WTC11 (cell line): ENCODE data around the gene NCKAP5. TPM values are rescaled to one million over a fixed set of nuclear protein-coding genes. Genes with fewer than 3 reads are reported as not detected.

Experiments used
- ATAC-seq: fragments of 200-7000 bp; cut with Tn5 transposase; 2 replicates; pipeline ENCODE4 v1.10.0; 2021; ENCODE audit warnings: mild to moderate bottlenecking, moderate library complexity
- CTCF ChIA-PET: fragments of 300-600 bp; sonication (Branson Sonifier 250); formaldehyde crosslinking; loops from one replicate; lab custom pipeline; 2021; ENCODE audit warnings: antibody characterized with exemption; lab: Charles Lee
- POLR2A ChIA-PET: fragments of 350-600 bp; sonication (Branson Sonifier 250); formaldehyde crosslinking; loops from one replicate; lab custom pipeline; 2021; ENCODE audit warnings: antibody characterized with exemption; lab: Charles Lee
- DNase-seq: peaks from one replicate; pipeline ENCODE4 v3.0.0; 2021; ENCODE audit warnings: low spot score
- H3K27ac Mint-ChIP-seq: 2 replicates; pipeline ENCODE4 v1.8.0; 2021; ENCODE audit warnings: mixed read lengths
- H3K27me3 Mint-ChIP-seq: 2 replicates; pipeline ENCODE4 v1.8.0; 2021; ENCODE audit warnings: low read depth, mild to moderate bottlenecking, moderate library complexity, mixed read lengths
- H3K36me3 Mint-ChIP-seq: 2 replicates; pipeline ENCODE4 v1.8.0; 2021; ENCODE audit warnings: mixed read lengths
- H3K4me1 Mint-ChIP-seq: 2 replicates; pipeline ENCODE4 v1.8.0; 2022; ENCODE audit warnings: mixed read lengths
- H3K4me3 Mint-ChIP-seq: 2 replicates; pipeline ENCODE4 v1.8.0; 2021; ENCODE audit warnings: mild to moderate bottlenecking, moderate library complexity, mixed read lengths
- H3K9me3 Mint-ChIP-seq: 2 replicates; pipeline ENCODE4 v1.8.0; 2021; ENCODE audit warnings: mixed read lengths
- CBFB ChIP-seq: sonication (generic); formaldehyde crosslinking; IDR thresholded peaks from 2 replicates; pipeline ENCODE4 v1.8.1; 2022; ENCODE audit warnings: mild to moderate bottlenecking, low read depth, missing genetic modification reagents
- FOXK1 ChIP-seq: sonication (generic); formaldehyde crosslinking; IDR thresholded peaks from 2 replicates; pipeline ENCODE4 v1.8.0; 2022; ENCODE audit warnings: mild to moderate bottlenecking, moderate library complexity, missing genetic modification reagents
- FOXP1 ChIP-seq: sonication (generic); formaldehyde crosslinking; IDR thresholded peaks from 2 replicates; pipeline ENCODE4 v1.8.0; 2022; ENCODE audit warnings: missing genetic modification reagents, mild to moderate bottlenecking, moderate library complexity, borderline replicate concordance
- HMGA2 ChIP-seq: fragments of 250-450 bp; sonication (Bioruptor Pico); IDR thresholded peaks from 2 replicates; pipeline ENCODE4 v1.4.0; 2021; ENCODE audit warnings: mild to moderate bottlenecking, moderate library complexity
- MYBL2 ChIP-seq: sonication (generic); formaldehyde crosslinking; IDR thresholded peaks from 2 replicates; pipeline ENCODE4 v1.8.1; 2023; ENCODE audit warnings: mild to moderate bottlenecking, moderate library complexity, missing genetic modification reagents
- NR2C2 ChIP-seq: sonication (generic); formaldehyde crosslinking; IDR thresholded peaks from 2 replicates; pipeline ENCODE4 v1.8.0; 2022; ENCODE audit warnings: mild to moderate bottlenecking, missing genetic modification reagents
- RELA ChIP-seq: sonication (generic); formaldehyde crosslinking; IDR thresholded peaks from 2 replicates; pipeline ENCODE4 v1.8.1; 2022; ENCODE audit warnings: missing genetic modification reagents, mild to moderate bottlenecking, borderline replicate concordance
- RORB ChIP-seq: fragments of 250-450 bp; sonication (Bioruptor Pico); IDR thresholded peaks from 2 replicates; pipeline ENCODE4 v1.9.0; 2021; ENCODE audit warnings: mild to moderate bottlenecking
- SMAD4 ChIP-seq: sonication (generic); formaldehyde crosslinking; IDR thresholded peaks from 2 replicates; pipeline ENCODE4 v1.8.0; 2022; ENCODE audit warnings: mild to moderate bottlenecking, missing genetic modification reagents
- ZNF121 ChIP-seq: sonication (generic); formaldehyde crosslinking; IDR thresholded peaks from 2 replicates; pipeline ENCODE4 v1.8.0; 2023; ENCODE audit warnings: missing genetic modification reagents
- ZNF263 ChIP-seq: sonication (generic); formaldehyde crosslinking; IDR thresholded peaks from 2 replicates; pipeline ENCODE4 v1.8.1; 2022; ENCODE audit warnings: low read depth, mild to moderate bottlenecking, moderate library complexity, missing genetic modification reagents
- total RNA-seq: library from RNA; stranded (reverse); gene quantifications from 3 replicates; pipeline ENCODE4 v1.2.3, GENCODE V29; 2021
- TF ChIP-seq, protein P1 (sequence below): sonication (generic); formaldehyde crosslinking; IDR thresholded peaks from 2 replicates; pipeline ENCODE4 v1.8.1; 2022; ENCODE audit warnings: mild to moderate bottlenecking, moderate library complexity, missing genetic modification reagents
- TF ChIP-seq, protein P2 (sequence below): sonication (generic); formaldehyde crosslinking; IDR thresholded peaks from 2 replicates; pipeline ENCODE4 v1.8.1; 2023; ENCODE audit warnings: mild to moderate bottlenecking, missing genetic modification reagents, moderate library complexity
- TF ChIP-seq, protein P3 (sequence below): sonication (generic); formaldehyde crosslinking; IDR thresholded peaks from 2 replicates; pipeline ENCODE4 v1.8.1; 2022; ENCODE audit warnings: low read depth, missing genetic modification reagents, borderline replicate concordance
- TF ChIP-seq, protein P4 (sequence below): sonication (generic); formaldehyde crosslinking; conservative IDR thresholded peaks from 2 replicates; pipeline ENCODE4 v1.8.1; 2023; ENCODE audit warnings: mild to moderate bottlenecking, low read depth, missing genetic modification reagents, moderate library complexity
- TF ChIP-seq, protein P5 (sequence below): fragments of 250-450 bp; sonication (Bioruptor Pico); IDR thresholded peaks from 2 replicates; pipeline ENCODE4 v1.8.0; 2021; ENCODE audit warnings: mild to moderate bottlenecking
- TF ChIP-seq, protein P6 (sequence below): sonication (generic); formaldehyde crosslinking; IDR thresholded peaks from 2 replicates; pipeline ENCODE4 v1.8.1; 2022; ENCODE audit warnings: mild to moderate bottlenecking, missing genetic modification reagents, moderate library complexity, borderline replicate concordance

NCKAP5 gene
- total RNA-seq, 1 experiment from 2014 or later = 0.55 TPM

DNA sequence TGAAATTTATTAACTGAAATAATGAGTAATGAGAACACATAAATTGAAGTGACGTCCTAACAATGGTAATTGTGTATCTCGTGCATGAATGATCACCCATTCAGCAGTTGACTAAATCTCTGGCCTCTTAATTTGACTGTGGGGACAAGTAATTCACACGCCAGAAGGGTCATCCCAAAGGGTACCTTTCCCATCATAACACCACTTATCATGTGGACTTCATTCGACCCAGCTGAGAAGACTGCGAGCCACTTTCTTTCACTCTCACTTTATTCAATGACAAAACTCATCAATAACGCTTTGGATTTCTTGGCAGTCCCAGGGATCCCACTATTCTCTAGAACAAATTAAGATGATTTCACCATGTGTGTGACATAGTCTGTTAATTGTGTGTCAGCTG lies 835.6 kb downstream of the NCKAP5 start:
- Mint-ChIP-seq H3K4me3 (no peak overlapping the region), H3K27me3 (no peaks in the 10 kb centered on the region), H3K27ac (no peak overlapping the region), H3K9me3 (no peaks in the 10 kb centered on the region), H3K36me3 (no peaks in the 10 kb centered on the region), H3K4me1 (no peaks in the 10 kb centered on the region)
- TF ChIP-seq CBFB (CRISPR knock-in tag) = no peak
- TF ChIP-seq ZNF263 (CRISPR knock-in tag) = no peak
- TF ChIP-seq, protein P1, sequence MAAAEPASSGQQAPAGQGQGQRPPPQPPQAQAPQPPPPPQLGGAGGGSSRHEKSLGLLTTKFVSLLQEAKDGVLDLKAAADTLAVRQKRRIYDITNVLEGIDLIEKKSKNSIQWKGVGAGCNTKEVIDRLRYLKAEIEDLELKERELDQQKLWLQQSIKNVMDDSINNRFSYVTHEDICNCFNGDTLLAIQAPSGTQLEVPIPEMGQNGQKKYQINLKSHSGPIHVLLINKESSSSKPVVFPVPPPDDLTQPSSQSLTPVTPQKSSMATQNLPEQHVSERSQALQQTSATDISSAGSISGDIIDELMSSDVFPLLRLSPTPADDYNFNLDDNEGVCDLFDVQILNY (CRISPR knock-in tag) = no peak
- ATAC-seq (no peak), DNase-seq (no peak)
- ChIA-PET POLR2A (no interaction called here), CTCF (no interaction called here)

DNA sequence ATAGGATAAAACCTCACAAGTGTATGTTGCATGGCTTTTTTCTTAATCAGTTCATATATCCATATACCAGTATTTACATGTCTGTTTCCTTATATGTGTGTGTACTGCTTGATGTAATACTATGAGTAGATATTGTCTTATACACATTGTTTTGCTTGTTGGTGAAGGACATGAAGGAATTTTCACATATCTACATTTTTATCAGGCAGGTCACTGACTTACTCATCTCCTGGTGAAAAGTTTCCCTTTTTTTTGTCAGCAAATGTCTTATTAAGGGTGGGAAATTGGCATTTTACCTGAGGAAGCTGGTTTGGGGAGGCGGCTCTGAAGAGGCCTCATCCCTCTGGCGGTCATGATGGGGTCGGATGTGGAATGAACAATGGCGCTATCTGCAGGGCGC lies 836.8 kb downstream of the NCKAP5 start:
- H3K36me3 Mint-ChIP-seq = no peaks in the 10 kb centered on the region
- DNase-seq = no peak
- ATAC-seq = no peak
- H3K4me1 Mint-ChIP-seq = no peaks in the 10 kb centered on the region
- ChIA-PET CTCF (no interaction called here), POLR2A (no interaction called here)
- H3K27me3 Mint-ChIP-seq = no peaks in the 10 kb centered on the region
- no peaks in the 10 kb centered on the region for H3K9me3 Mint-ChIP-seq
- H3K27ac Mint-ChIP-seq = no peak overlapping the region
- TF ChIP-seq ZNF121 (CRISPR knock-in tag) (no peak), RELA (no peak), FOXK1 (CRISPR knock-in tag) (no peak)
- TF ChIP-seq, protein P2, sequence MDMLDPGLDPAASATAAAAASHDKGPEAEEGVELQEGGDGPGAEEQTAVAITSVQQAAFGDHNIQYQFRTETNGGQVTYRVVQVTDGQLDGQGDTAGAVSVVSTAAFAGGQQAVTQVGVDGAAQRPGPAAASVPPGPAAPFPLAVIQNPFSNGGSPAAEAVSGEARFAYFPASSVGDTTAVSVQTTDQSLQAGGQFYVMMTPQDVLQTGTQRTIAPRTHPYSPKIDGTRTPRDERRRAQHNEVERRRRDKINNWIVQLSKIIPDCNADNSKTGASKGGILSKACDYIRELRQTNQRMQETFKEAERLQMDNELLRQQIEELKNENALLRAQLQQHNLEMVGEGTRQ = no peak
- TF ChIP-seq, all 79 proteins: peak for 0
- no peak overlapping the region for H3K4me3 Mint-ChIP-seq

DNA sequence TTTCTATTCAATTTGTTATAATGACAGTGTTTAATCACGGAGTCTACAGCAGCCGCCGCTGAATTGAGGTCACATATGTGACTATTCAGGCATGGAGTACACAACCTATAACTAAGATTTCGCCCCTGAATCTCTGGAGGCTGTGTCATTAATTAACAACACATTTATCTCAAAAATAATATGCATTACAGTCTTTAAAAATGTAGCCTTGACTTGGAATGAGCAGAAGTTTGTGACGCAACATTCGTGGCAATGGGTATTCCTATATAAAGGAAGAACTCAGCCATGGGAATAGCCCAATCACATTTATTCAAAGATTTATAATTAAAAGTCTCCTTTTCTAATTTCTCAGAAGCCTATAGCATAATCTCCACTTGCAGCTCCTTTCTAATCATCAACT lies 837.7 kb downstream of the NCKAP5 start:
- DNase-seq = no peak
- ATAC-seq = no peak
- no peaks in the 10 kb centered on the region for H3K9me3 Mint-ChIP-seq
- no peaks in the 10 kb centered on the region for H3K36me3 Mint-ChIP-seq
- H3K27ac Mint-ChIP-seq = no peak overlapping the region
- no peaks in the 10 kb centered on the region for H3K4me1 Mint-ChIP-seq
- H3K4me3 Mint-ChIP-seq = no peak overlapping the region
- ChIA-PET CTCF (no interaction called here), POLR2A (no interaction called here)
- no peaks in the 10 kb centered on the region for H3K27me3 Mint-ChIP-seq
- TF ChIP-seq, protein P3, sequence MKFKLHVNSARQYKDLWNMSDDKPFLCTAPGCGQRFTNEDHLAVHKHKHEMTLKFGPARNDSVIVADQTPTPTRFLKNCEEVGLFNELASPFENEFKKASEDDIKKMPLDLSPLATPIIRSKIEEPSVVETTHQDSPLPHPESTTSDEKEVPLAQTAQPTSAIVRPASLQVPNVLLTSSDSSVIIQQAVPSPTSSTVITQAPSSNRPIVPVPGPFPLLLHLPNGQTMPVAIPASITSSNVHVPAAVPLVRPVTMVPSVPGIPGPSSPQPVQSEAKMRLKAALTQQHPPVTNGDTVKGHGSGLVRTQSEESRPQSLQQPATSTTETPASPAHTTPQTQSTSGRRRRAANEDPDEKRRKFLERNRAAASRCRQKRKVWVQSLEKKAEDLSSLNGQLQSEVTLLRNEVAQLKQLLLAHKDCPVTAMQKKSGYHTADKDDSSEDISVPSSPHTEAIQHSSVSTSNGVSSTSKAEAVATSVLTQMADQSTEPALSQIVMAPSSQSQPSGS (CRISPR knock-in tag) = no peak
- no peak for TF ChIP-seq MYBL2 (CRISPR knock-in tag)
- no peak for TF ChIP-seq FOXP1 (CRISPR knock-in tag)
- no peak for TF ChIP-seq ZNF263 (CRISPR knock-in tag)
- TF ChIP-seq, protein P4, sequence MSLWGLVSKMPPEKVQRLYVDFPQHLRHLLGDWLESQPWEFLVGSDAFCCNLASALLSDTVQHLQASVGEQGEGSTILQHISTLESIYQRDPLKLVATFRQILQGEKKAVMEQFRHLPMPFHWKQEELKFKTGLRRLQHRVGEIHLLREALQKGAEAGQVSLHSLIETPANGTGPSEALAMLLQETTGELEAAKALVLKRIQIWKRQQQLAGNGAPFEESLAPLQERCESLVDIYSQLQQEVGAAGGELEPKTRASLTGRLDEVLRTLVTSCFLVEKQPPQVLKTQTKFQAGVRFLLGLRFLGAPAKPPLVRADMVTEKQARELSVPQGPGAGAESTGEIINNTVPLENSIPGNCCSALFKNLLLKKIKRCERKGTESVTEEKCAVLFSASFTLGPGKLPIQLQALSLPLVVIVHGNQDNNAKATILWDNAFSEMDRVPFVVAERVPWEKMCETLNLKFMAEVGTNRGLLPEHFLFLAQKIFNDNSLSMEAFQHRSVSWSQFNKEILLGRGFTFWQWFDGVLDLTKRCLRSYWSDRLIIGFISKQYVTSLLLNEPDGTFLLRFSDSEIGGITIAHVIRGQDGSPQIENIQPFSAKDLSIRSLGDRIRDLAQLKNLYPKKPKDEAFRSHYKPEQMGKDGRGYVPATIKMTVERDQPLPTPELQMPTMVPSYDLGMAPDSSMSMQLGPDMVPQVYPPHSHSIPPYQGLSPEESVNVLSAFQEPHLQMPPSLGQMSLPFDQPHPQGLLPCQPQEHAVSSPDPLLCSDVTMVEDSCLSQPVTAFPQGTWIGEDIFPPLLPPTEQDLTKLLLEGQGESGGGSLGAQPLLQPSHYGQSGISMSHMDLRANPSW = no peak
- TF ChIP-seq HMGA2 = no peak
- TF ChIP-seq RORB (CRISPR knock-in tag) = no peak
- no peak for TF ChIP-seq NR2C2 (CRISPR knock-in tag)
- TF ChIP-seq, protein P5, sequence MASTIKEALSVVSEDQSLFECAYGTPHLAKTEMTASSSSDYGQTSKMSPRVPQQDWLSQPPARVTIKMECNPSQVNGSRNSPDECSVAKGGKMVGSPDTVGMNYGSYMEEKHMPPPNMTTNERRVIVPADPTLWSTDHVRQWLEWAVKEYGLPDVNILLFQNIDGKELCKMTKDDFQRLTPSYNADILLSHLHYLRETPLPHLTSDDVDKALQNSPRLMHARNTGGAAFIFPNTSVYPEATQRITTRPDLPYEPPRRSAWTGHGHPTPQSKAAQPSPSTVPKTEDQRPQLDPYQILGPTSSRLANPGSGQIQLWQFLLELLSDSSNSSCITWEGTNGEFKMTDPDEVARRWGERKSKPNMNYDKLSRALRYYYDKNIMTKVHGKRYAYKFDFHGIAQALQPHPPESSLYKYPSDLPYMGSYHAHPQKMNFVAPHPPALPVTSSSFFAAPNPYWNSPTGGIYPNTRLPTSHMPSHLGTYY (CRISPR knock-in tag) = no peak
- TF ChIP-seq, protein P6, sequence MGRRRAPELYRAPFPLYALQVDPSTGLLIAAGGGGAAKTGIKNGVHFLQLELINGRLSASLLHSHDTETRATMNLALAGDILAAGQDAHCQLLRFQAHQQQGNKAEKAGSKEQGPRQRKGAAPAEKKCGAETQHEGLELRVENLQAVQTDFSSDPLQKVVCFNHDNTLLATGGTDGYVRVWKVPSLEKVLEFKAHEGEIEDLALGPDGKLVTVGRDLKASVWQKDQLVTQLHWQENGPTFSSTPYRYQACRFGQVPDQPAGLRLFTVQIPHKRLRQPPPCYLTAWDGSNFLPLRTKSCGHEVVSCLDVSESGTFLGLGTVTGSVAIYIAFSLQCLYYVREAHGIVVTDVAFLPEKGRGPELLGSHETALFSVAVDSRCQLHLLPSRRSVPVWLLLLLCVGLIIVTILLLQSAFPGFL (CRISPR knock-in tag) = no peak
- no peak for TF ChIP-seq SMAD4
